ENCODE data around the gene GPX1. TPM values are rescaled to one million over a fixed set of nuclear protein-coding genes. Genes with fewer than 3 reads are reported as not detected.
"Not testable (repeated sequence)": the region's sequence is repeated elsewhere in the genome, so short reads cannot be mapped to it uniquely, and the experiment has no call there.

Gene GPX1
- polyA plus RNA-seq, 2 of the 4 experiments (the other 2 are of a cell fraction), result 150 to 271 TPM

- DNase-seq (ENCODE audit: low read depth in 1 of 2, low spot score in 1 of 2); H3K4me2 ChIP-seq; FAIRE-seq; POLR2A ChIA-PET; H3K27ac ChIP-seq; H3K4me3 ChIP-seq; ATAC-seq; H3K9me3 ChIP-seq: not testable (repeated sequence)
- CTCF ChIA-PET, result interaction anchor here (1.8 kb wide), 1 partner anchor 177 kb away, joined by 5 read pairs; the partner anchor contains the start of gene KLHDC8B
- 98% methylated on average over 12 of the region's 12 CpGs for WGBS (ENCODE audit: missing lambda C conversion rate)
- H3K4me1 ChIP-seq, result peaks cover 38% of the 10 kb centered on the region
Observed at GRCh38 chr3:49348361-49348760, 9.8 kb downstream of the GPX1 start.

- peak overlapping the region in 1 of 2 experiments; percentile 34; a peak in 1 of 6 replicates for H3K27ac ChIP-seq
- WGBS (ENCODE audit: missing lambda C conversion rate), result 67% methylated on average over 6 of the region's 6 CpGs
- no peaks in the 10 kb centered on the region for H3K9me3 ChIP-seq
- ATAC-seq (no peak), DNase-seq (ENCODE audit: low read depth in 1 of 2, low spot score in 1 of 2) (no peak), FAIRE-seq (no peak)
- peaks cover 26% of the 10 kb centered on the region for H3K4me1 ChIP-seq
- H3K4me3 ChIP-seq, result no peak overlapping the region
- H3K4me2 ChIP-seq, result peak overlapping the region; percentile 18; the same call in 2 of the 3 replicates
- TF ChIP-seq FOSB (CRISPR knock-in tag; IDR thresholded peaks at IDR 0.05), result no peak
- TF ChIP-seq MAFK (IDR thresholded peaks at IDR 0.05; ENCODE audit: partially characterized antibody), result no peak
- no peak for TF ChIP-seq PHF8 (IDR thresholded peaks at IDR 0.05; ENCODE audit: borderline replicate concordance, low read depth)
- TF ChIP-seq EP300 (IDR thresholded peaks at IDR 0.05), result no peak
- TF ChIP-seq BCL3 (IDR thresholded peaks at IDR 0.05), result no peak
- no peak for TF ChIP-seq JUNB (IDR thresholded peaks at IDR 0.05)
- no peak for TF ChIP-seq JUN (IDR thresholded peaks at IDR 0.05)
- TF ChIP-seq TFCP2L1 (CRISPR knock-in tag; IDR thresholded peaks at IDR 0.05), result no peak
- TF ChIP-seq EHF (CRISPR knock-in tag; IDR thresholded peaks at IDR 0.05), result no peak
- no peak for TF ChIP-seq RCOR1 (IDR thresholded peaks at IDR 0.05; ENCODE audit: low read depth, low read length)
- TF ChIP-seq CEBPB (IDR thresholded peaks at IDR 0.05), result no peak
- no peak for TF ChIP-seq KDM1A (IDR thresholded peaks at IDR 0.05; ENCODE audit: low read depth)
- no peak for TF ChIP-seq NPAS2 (CRISPR knock-in tag; IDR thresholded peaks at IDR 0.05; ENCODE audit: borderline replicate concordance)
- TF ChIP-seq MYC (IDR thresholded peaks at IDR 0.05; ENCODE audit: borderline replicate concordance, low read length), result no peak
- TF ChIP-seq FOSL2 (IDR thresholded peaks at IDR 0.05), result no peak
- no peak for TF ChIP-seq FOSL2 (CRISPR knock-in tag; IDR thresholded peaks at IDR 0.05)
- ChIA-PET CTCF (no interaction called here), POLR2A (no interaction called here)
Observed at GRCh38 chr3:49346797-49347251, 11.3 kb downstream of the GPX1 start.

DNA sequence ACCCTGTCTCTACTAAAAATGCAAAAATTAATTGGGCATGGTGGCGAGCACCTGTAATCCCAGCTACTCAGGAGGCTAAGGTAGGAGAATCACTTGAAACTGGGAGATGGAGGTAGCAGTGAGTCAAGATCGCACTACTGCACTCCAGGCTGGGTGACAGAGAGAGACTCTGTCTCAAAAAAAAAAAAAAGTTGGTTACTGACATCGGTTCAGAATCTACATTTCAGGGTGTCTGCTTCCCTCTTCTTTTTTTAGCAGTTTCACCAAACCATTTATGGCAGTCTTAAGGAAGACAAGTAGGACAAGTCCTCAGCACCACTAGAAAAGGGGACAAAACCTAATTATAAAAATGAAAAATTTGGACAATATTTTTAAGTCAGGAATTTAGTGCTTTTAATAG lies 15.0 kb downstream of the GPX1 start:
- TF ChIP-seq EHF (CRISPR knock-in tag; IDR thresholded peaks at IDR 0.05) (no peak), NR3C1 (IDR thresholded peaks at IDR 0.05) (no peak), HEYL (CRISPR knock-in tag; IDR thresholded peaks at IDR 0.05) (no peak), NFE2L2 (conservative IDR thresholded peaks at IDR 0.05; ENCODE audit: low read length) (no peak), HOXB5 (CRISPR knock-in tag; IDR thresholded peaks at IDR 0.05) (no peak), JUNB (IDR thresholded peaks at IDR 0.05) (no peak), KDM1A (IDR thresholded peaks at IDR 0.05; ENCODE audit: low read depth) (no peak), MYC (IDR thresholded peaks at IDR 0.05; ENCODE audit: borderline replicate concordance, low read length) (no peak), SREBF2 (IDR thresholded peaks at IDR 0.05) (no peak), TFCP2L1 (CRISPR knock-in tag; IDR thresholded peaks at IDR 0.05) (no peak), BHLHE40 (IDR thresholded peaks at IDR 0.05; ENCODE audit: low read depth, low read length) (no peak), ZC3H11A (IDR thresholded peaks at IDR 0.05) (no peak), FOSB (CRISPR knock-in tag; IDR thresholded peaks at IDR 0.05) (no peak), HOXA7 (CRISPR knock-in tag; IDR thresholded peaks at IDR 0.05) (no peak), USF2 (IDR thresholded peaks at IDR 0.05) (no peak)
- DNase-seq (ENCODE audit: low read depth in 1 of 2, low spot score in 1 of 2) (no peak), FAIRE-seq (no peak), ATAC-seq (no peak)
- no peak overlapping the region for H3K4me2 ChIP-seq
- peaks cover 24% of the 10 kb centered on the region for H3K4me1 ChIP-seq
- POLR2A ChIA-PET, result no interaction called here
- CTCF ChIA-PET, result no interaction called here
- WGBS (ENCODE audit: missing lambda C conversion rate), result 81% methylated on average over 3 of the region's 3 CpGs
- H3K9me3 ChIP-seq, result no peaks in the 10 kb centered on the region
- H3K27ac ChIP-seq, result no peak overlapping the region
- H3K4me3 ChIP-seq, result no peak overlapping the region
